GM15510 (cell line): ENCODE data around the gene DNAH9.

Experiments
- POLR2A ChIP-seq: IDR thresholded peaks from 3 replicates; pipeline ENCODE4 v1.6.1; 2011; ENCODE audit warnings: borderline replicate concordance; ENCODE audit not compliant: insufficient read length; ENCODE audit errors: extremely low read depth

The DNAH9 gene

DNA sequence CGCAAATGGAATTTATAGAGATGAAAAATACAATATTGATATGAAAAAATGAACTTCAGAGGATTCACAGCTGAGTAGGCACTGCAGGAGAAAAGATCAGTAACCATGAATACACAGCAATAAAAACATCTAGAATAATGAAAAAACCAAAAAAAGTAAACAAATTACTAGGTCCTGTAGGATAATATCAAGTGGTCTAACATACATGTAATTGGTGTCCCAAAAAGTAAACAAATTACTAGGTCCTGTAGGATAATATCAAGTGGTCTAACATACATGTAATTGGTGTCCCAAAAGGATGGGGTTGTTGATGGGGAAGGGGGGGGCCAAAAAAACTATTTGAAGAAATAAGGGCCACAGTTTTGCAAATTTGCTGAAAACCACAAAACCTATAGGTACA lies 355.7 kb downstream of the DNAH9 start:
- no peak for TF ChIP-seq POLR2A

DNA sequence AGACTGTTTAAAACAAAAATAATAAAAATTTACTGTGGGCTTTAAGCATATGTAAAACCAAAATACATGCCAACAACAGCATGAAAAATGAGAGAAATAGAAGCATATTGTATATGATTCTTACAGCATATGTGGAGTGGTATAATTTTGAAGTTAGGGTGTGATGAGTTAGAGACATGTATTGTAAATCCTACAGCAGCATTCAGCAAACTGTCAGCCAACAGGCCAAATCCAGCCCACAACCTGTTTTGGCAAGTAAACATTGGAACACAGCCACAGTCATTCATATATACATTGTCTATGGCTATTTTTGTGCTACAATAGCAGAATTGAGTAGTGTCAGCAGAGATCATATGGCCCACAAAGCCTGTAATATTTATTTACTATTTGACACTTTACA lies 356.7 kb downstream of the DNAH9 start:
- TF ChIP-seq POLR2A = no peak

DNA sequence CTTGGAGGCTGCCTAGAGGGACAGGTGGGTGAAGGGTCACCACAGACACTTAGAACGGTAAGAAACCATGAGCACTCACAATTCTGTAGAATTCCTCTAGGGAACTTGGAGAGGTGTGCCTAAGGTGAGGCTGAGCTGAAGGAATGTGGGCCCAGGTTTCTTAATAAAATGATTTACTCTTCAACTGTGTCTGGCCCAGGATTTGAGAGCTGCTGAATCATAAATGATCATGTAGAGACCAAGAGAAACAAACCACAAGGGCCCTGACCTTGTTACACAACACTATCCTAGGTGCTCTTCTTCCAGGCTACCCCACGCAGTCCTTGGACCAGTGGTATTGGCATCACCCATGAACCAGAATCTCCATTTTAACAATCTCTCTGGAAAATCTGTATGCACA lies 371.3 kb downstream of the DNAH9 start:
- no peak for TF ChIP-seq POLR2A

DNA sequence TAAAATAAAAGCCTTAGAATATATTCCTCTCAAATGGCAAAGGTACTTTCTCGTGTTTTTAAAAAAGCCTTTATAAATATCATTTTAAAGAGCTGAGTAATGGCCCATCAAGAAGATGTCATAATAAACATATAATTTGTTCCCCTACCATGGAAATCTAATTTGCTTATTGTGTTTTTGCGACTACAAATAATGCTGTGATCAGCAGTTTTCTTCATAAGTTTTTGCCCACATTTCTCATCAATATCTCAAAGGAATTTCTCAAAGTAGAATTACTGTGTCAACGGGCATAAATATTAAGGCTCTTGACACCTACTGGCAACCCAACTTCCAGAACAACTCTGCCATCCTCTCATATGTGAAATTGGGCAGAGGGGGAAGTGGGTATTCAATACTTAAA lies 381.5 kb downstream of the DNAH9 start:
- TF ChIP-seq POLR2A = no peak

DNA sequence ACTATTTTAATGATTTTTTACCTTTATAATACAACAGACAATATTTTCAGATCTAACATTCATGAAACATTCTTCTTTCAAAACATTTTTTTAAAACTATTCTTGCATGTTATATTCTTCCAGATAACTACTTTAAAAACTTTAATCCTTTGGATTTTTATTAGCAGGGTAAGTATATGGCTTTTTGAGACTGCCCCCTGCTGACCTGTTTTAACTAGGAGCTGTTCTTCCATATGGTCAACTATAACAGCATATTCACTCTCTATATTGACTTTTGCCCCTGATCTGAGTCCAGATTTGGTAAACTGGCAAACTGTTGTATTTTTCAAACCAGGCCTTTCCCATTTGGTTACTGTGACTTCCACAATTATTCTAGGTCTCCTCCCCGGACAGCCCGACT lies 382.5 kb downstream of the DNAH9 start:
- no peak for TF ChIP-seq POLR2A

DNA sequence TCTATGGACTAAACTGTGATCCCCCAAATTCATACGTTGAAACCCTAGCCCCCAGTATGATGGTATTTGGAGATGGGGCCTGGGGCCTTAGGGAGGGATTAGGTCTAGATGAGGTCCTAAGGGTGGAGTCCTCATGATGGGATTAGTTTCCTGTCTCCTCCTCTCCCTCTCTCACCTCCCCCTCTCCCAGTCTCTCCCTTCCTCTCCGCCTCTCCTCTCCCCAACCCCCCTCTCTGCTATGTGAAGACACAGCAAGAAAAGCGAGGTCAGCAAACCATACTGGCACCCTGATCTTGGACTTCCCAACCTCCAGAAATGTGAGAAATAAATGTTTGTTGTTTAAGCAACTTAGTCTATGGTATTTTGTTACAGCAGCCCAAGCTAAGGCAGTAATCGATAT lies 383.6 kb downstream of the DNAH9 start:
- TF ChIP-seq POLR2A = no peak

DNA sequence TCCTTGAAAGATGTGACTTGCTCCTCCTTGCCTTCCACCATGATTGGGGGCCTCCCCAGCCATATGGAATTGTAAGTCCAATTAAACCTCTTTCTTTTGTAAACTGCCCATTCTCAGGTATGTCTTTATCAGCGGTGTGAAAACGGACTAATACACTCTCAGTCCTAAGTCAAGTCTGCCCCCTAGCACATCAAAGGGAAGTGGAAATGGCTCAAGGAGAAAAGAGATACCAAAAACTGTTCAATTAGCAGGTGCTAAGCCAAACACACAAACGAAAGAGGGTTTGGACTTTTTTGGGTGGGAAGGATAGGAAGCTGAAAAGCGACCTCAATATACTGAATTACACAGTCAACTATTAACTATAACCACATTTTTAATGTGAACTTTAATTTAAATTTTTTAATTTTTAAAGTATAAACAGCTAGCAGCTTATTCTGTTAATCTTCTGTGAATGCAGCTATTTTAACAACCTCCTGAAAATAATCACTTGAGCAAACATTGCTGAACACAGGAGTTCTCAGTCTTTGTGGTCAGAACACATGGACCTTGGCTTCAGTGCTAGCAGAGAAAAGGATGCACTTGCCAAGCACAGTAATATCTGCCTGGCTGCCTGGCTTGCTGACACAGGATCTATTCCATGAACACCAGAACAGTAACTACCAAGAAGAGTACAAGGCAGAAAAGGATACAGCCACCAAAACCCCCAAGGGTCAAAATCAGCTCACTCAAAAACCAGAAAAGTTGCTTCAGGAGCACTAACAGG lies 388.1 kb downstream of the DNAH9 start:
- TF ChIP-seq POLR2A = no peak

DNA sequence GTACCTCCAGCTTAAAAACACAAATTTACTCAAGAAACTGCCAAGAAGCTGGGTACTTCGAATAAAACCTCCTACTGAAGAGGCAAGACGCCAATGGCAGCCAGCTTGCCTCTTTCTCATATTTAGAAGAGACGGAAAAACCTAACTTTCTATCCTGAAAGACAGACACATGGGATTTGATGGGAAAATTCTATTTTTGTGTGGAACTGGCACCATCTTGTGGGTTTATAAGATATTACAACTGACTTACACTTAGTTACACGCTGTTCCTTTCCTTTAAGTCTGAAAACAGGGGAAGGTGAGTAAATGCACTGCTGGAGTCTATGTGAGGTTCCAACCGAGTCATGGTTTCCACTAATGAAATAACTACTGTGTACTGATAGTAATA lies 388.7 kb downstream of the DNAH9 start:
- no peak for TF ChIP-seq POLR2A

DNA sequence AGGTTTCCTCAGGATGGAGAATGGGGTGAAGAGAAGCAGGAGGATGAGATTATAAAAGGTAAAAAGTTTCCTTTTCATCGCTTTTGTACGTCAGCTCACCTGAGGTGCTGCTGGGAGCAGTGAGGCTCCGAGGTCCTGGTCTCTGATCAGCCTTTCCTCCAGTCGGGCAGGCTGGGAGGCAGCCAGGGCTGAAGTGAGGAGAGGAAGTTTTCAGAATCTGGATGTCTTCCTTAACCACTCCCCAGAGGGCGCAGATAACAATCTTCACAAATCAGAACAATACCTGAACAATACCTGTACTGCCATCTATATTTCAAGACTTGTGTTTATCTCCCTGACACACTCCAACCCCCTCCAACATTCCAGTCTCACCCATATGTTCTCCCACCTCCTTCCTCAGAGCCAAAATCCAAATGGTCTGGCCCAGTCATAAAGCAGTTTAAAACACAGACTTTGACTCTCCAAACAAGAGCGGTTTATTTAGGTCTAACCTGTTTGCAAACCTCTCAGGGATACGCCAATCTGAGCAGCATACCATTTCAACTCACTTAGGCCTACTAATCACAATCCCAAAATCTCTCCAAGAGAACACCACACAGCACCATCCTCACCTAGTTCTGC lies 392.2 kb downstream of the DNAH9 start:
- no peak for TF ChIP-seq POLR2A

DNA sequence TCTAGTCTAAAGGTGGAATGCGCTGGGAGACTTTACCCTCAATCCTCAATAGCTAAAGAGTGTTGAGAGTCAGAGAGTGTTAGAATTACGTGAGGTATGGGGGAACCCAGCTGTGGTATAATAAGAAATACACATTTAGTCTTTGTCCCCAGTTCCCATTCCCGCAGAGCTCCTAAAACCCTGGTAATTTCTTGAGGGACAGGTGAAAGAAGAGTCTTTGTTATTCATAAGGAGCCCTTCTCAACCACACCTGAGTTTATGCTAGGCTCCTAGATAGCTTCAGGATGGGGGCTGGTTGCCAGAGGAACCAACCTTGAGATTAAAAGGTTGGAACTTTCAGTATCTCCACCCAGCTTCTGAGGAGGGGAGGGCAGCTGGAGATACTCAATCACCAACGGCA lies 393.2 kb downstream of the DNAH9 start:
- TF ChIP-seq POLR2A = no peak

DNA sequence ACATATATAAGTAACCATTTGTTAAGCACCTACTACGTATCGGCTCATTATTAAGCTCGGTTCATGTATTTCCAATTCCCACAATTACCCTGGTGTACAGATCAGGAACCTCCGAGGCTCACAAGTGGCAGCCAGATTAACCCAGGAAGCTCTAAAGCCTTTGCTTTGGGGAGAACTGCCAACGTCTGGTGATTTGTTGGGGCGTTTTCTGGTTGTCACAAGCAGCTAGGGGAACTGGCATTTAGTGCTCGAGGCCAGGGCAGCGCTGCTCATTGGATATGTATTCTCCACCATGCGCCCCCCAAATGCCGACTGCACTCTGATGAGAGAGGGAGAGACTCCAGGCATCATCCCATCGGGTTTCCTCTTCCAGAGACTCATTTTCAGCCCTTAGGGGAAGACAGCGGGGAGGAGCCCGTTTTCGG lies 398.5 kb downstream of the DNAH9 start:
- no peak for TF ChIP-seq POLR2A

DNA sequence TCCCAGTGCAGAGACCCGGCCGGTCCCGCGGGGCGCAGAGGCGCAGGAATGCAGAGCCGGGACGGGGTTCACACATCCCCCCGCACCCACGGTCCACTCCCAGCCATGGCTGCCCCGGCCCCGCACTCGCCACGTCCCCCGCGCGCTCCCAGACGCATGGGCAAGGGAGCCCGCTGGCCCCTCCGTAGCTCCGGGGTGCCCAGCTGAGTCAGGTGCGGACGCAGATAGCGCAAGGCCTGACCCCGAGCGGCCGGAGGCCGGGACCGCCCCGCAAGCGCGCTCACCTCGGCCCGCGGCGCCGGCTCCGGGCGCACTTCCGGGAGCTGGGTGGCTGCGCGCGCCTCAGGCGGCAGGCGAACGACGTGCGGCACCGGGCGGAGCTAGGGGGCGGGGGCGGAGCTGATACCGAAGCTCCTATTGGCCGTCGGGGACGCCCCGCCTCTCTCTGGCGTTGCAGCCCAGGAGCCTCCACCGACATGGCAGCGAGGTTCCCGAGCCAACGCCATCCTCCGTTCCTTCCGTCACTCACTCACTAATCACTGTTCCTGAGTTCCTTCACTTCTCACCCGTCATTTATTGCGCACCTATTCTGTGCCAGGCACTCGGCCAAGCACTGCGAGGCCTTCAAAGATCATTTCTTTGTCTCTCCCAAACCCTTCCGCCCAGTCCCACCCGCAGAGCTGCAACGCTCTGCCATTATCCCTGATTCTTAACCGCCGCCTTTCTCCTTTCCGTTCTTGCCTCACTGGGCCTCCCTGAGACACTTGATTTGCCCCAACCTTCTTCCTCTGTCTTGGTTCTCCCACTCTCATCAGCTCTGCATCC lies 399.1 kb downstream of the DNAH9 start, which contains the start of gene ZNF18:
ZNF18 (minus strand) TSS at position 329 of the 825 bp plus-strand sequence. CDS start 4,646 bp downstream, outside the sequence.
- peak; percentile 99 for TF ChIP-seq POLR2A

DNA sequence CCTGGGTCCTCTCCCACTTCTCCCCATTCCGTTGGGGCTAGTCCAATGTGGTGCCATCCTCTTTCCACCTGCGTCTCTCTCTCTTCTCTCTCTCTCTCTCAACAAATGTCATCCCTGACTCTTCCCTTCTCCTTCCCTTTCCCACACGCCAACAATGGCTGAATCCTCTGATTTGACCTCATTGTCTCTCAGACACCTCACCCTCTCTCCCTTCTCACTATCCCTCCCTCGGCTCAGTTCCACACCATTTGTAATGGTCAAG lies 399.6 kb downstream of the DNAH9 start:
- TF ChIP-seq POLR2A = no peak

DNA sequence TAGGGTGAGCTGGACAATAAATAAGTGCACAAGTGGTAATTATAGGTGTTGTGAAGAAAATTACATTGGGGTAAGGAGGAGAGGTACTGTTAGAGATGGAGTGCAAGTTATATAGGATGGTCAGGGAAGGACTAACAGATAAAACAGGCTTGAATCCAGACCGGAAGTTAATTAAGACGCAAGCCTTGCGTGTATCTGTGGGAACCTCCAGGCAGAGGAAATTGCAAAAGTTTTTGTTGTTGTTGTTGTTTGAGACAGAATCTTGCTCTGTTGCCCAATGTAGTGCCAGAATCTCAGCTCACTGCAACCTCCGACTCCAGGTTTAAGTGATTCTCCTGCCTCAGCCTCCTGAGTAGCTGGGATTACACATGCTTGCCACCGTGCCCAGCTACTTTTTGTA lies 401.4 kb downstream of the DNAH9 start:
- no peak for TF ChIP-seq POLR2A

DNA sequence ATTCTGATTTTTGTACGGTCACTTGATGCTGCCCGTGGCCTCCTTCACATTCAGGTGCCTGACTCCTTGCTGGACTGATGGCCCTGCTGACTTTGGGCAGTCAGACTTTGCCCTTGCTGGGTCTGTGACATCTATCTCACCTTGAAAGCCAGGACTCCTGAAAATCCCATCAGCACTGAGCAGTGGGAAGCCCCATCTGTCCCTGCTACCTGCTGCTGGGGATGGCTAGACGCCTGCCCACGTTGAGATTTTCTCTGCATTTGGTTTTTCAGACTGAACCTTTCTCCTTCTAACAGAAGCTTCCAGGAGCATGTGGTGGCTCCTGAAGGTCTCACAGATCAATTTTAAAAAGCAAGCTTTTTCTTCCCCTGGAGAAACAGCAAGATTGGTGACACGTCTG lies 409.2 kb downstream of the DNAH9 start:
- TF ChIP-seq POLR2A = no peak
